Stimulated activated CD8-positive, alpha-beta memory T cell treated with anti-CD3 and anti-CD28 coated beads, Interleukin-4, amount 100 ng/mL, for 24 hours (primary cell): ENCODE data around the gene B4GALT3.
"Not testable (repeated sequence)": the region's sequence is repeated elsewhere in the genome, so short reads cannot be mapped to it uniquely, and the experiment has no call there.

Experiments used
- DNase-seq: peaks from one replicate; pipeline ENCODE4 v3.0.0-alpha.2; 2020; ENCODE audit warnings: low read depth

The B4GALT3 gene

GRCh38 chr1:161177112-161177935 is at the start of gene B4GALT3:
Gene B4GALT3, minus strand, starts transcription at chr1:161177507. Its CDS starts 1,447 bp downstream, at chr1:161176060.
- peak; percentile 94 for DNase-seq

GRCh38 chr1:161226759-161227158 is 49.5 kb upstream of the B4GALT3 start:
- DNase-seq = no peak

DNA sequence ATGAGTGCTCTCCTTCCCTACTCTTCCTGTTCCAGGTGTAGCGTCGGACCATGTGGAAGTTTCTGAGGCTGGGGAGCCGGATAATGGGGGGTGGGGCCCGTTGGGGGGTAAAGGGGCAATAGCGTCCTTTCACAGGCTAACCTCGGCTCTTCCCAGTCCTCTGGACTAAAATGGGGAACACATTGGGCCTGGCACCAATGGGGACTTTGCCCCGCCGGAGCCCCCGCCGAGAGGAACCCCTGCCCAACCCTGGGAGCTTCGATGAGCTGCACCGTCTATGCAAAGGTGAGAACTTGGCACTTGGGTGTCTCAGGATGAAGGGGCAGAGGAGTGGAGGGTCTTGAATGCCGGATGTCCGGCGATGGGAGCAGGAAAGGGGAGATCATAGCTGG is 49.0 kb upstream of the B4GALT3 start:
- no peak for DNase-seq

DNA sequence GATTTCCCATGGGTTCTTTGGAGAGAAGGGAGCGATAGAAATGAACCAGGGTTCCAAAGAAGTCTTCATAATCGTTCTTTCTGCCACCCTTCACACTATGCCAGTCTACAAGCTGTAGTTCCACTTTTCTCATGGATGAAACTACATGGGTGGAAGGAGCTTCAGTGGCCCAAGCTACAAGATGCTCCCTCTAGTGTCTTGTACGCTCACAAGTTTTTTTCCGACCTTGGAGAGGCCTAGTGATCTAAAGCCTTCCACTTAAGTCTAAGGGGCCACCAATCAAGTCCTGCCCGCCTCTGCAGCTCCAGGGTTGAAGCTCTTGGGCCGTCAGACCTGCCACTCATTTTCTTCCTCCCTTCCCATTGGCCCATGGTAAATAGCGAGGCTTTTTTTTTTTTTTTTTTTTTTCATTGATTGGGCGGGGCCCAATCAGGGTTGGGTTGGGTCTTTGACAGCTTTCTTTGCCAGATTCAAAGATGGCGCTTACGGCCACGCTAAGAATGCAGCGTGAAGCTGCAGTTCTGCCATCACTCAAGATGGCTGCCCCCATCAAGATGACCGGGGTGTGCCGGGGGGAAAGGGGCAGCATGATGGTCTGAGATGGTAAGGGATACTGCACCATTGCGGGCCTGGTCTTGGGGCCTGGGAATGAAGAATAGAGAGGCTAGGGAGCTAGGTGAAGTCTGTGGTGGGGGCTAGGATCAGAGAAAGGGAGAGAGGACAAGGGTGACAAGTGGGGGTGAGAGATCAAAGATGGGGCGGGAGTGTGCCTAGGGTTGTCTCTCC is 48.4 kb upstream of the B4GALT3 start, which contains the start of gene TOMM40L:
Gene TOMM40L, plus strand, starts transcription at position 527 of the 786 bp plus-strand sequence. CDS start 430 bp downstream, outside the sequence.
- peak; percentile 73 for DNase-seq

DNA sequence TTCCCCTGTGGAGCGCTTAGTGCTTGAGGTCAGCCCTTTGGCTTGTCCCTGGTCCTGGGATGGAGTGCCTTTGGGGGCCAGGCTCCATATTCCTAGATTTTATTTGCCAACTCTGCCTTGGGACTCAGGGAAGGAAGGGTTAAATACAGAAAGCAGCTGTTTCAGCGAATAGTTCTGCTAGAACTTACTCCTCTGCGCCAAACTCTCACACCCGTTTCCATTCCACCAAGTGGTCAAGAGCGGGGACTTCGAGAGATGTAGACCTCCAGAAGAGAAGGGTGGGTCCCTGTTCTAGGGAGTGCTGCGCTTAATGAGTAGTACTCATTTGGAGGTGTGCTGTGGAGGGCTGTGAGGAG is 47.8 kb upstream of the B4GALT3 start:
- no peak for DNase-seq

DNA sequence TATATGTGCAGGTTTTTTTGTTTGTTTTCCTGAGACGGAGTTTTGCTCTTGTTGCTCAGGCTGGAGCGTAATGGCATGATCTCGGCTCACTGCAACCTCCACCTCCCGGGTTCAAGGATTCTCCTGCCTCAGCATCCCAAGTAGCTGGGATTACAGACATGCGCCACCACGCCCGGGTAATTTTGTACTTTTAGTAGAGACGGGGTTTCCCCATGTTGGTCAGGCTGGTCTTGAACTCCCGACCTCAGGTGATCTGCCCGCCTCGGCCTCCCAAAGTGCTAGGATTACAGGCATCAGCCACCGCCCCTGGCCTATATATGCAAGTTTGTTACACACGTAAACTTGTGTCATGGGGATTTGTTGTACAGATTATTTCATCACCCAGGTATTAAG is 47.4 kb upstream of the B4GALT3 start:
- DNase-seq = not testable (repeated sequence)

DNA sequence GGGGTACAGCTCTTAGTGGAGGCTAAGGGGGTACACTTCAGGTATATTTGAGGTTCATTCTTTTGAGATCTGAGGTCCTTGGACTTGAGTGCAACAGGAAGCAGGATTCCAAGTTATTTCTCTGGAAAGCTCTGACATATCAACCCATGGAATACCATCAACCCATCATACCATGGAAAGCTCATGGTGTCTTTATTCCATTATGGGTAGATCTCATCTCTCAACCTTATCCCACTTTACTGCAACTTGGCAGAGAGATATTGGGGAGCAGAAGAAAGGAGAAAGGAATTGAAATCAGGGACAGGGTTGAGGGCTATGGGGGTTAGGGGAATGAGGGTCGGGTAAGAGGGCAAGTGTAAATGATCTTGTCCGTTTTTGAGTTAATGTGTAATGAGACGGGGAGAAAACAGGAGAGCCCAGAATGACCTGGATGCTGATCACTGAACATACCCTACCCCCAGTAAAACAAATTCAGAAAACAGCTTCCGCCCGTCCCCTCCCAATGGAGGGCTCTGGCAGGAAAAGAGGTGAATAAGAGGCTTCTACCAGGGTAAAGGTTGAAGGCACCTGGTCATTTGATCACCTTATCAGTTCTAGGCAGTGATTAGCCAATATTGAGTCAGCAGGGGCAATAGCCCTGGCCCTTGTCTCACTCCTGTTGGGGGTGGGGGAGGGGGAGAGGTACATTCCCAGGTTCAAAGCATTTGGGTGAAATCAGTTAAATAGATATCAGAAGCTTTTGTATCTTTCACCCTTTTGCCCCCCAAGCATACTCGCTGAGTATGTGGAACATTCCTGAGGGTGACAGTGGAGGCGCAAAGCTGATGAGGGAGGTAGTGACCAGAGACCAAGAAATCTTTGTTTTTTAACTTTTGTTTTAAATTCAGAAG is 46.7 kb upstream of the B4GALT3 start:
- DNase-seq = no peak

GRCh38 chr1:161222175-161223019 is 45.1 kb upstream of the B4GALT3 start:
- no peak for DNase-seq

- no peak for DNase-seq
These were observed 42.7 kb upstream of the B4GALT3 start for GRCh38 chr1:161220002-161220401.

GRCh38 chr1:161219078-161219892 is 42.0 kb upstream of the B4GALT3 start:
- DNase-seq = no peak

- DNase-seq = no peak
These were observed 41.2 kb upstream of the B4GALT3 start for GRCh38 chr1:161218301-161219077.

DNA sequence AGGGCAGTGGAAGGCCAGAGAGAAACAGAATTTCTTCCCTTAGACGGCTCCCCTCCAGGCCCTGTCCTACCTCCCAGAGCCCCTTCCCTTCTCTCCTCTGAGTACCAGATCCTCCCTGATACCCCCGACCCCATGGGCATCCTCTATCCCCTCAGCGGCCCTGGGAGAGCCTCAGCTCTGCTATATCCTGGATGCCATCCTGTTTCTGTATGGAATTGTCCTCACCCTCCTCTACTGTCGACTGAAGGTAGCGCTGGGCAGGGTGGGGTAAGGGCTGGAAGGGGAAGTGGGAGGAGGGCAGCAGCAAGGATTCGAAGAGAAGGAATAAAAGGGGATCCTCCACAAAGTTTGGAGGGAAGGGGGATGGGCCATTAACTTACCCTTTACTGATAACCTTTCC is 40.5 kb upstream of the B4GALT3 start:
- DNase-seq = no peak

DNA sequence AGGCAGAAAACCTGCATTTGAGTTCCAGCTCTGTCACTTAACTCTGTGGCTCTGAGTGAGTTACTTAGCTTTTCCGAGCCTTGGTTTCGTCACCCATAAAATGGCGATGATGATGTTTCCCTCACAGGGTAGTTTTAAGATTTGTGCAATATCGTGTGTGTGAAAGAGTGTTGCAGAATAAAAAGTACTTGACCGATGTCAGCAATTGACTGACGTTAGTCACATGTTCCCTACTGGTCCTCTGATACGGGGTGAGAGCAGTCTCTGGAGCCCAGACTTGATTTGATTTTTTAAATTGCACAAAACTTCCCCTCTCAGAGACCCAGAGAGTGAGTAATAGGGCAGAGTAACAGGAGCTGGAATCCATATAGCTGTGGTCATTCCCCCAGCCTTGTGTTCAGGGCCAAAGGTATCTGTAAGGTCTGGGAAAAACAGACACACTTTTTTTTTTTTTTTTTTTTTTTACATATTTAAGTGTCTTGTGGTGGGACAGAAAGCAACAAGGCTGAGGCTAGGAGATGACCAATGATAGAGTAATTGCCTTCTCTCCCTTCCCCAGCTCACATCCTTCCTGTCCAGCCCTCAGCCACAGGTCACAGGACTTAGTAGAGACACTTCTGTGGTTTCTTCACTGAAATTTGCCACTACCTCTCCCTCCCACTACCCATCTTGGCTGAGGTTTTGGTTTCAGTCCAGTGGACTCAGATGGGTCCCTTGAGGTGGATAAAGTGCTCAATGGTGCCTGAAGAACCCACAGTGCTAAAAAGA is 39.8 kb upstream of the B4GALT3 start:
- no peak for DNase-seq

- DNase-seq = no peak
These were observed 37.8 kb upstream of the B4GALT3 start, which contains the start of gene FCER1G for GRCh38 chr1:161215076-161215475. Gene FCER1G, plus strand, starts transcription at chr1:161215295. Its CDS starts 27 bp downstream, at chr1:161215322.

- no peak for DNase-seq
These were observed 37.1 kb upstream of the B4GALT3 start for GRCh38 chr1:161214369-161214768.

DNA sequence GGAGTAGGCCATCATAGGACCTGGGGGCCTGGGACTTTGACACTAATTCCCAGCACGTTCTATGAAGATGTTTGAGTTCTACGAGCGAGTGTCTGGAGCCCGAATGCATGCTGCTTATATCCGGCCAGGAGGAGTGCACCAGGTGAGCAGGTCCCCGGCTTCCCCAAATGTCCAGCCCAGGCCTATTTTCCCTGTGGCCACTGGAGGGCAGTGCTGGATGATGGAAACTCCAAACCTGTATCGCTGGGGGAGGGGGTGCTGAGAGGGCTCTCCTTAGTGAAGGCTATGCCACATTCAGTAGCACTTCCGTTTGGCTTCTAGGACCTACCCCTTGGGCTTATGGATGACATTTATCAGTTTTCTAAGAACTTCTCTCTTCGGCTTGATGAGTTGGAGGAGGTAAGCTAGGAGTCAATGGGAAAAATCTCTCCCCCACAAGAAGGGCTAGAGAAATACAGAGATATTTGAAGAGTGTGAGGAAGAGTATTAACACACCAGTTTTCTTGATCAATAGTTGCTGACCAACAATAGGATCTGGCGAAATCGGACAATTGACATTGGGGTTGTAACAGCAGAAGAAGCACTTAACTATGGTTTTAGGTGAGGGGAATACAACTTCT is 32.6 kb upstream of the B4GALT3 start:
- peak; percentile 62 for DNase-seq

DNA sequence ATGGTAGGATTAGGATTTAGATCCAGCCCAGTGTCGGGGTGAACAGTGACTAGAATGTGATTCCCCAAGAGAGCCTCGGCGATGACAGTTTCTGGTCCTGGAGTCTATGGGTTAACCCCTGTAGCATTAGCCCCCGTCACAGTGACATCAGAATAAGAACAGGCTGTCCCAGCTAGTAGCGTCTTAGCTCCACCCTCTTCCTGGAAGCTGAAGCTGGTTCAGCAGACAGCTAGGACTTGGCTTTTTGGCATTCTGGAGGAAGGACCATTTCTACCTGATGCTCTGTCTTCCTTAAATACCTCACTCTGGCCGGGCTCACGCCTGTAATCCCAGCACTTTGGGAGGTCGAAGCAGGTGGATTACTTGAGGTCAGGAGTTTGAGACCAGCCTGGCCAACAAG is 29.9 kb upstream of the B4GALT3 start:
- no peak for DNase-seq
